GM12865 (cell line): ENCODE measurements around the gene TMC5.
A peak's percentile ranks its signal among the peaks of the same experiment; 100 is the strongest.

ENCODE experiments used
- DNase-seq: peaks from one replicate; pipeline ENCODE4 v3.0.0; 2010; ENCODE audit warnings: low read depth
- H3K4me3 ChIP-seq: 2 replicates; pipeline ENCODE4 v1.5.1; 2011; ENCODE audit warnings: mild to moderate bottlenecking, low read depth, low read length, control low read depth
- CTCF ChIP-seq: IDR thresholded peaks from 2 replicates; pipeline ENCODE4 v1.5.1; 2011; ENCODE audit warnings: low read length, control low read depth, low read depth, inconsistent platforms; ENCODE audit not compliant: insufficient read depth; ENCODE audit errors: missing control alignments

The TMC5 gene

GRCh38 chr16:19522760-19523159 is 105.1 kb downstream of the TMC5 start:
- DNase-seq: peak; percentile 2
- no peak overlapping the region for H3K4me3 ChIP-seq
- no peak for TF ChIP-seq CTCF

GRCh38 chr16:19523184-19523558 is 105.5 kb downstream of the TMC5 start:
- peak; percentile 2 for DNase-seq
- no peak overlapping the region for H3K4me3 ChIP-seq
- TF ChIP-seq CTCF: no peak

- TF ChIP-seq CTCF: no peak
- DNase-seq: peak; percentile 97
- peak within 1 kb of the TSS; percentile 84 for H3K4me3 ChIP-seq
Measured at GRCh38 chr16:19523559-19524355, 106.1 kb downstream of the TMC5 start, which contains the start of gene CCP110. Gene CCP110, plus strand, starts transcription at chr16:19523942. Its CDS starts 3,940 bp downstream, at chr16:19527882.

GRCh38 chr16:19524356-19524615 is 106.6 kb downstream of the TMC5 start:
- no peak for TF ChIP-seq CTCF
- DNase-seq: no peak
- peak overlapping the region; percentile 84 for H3K4me3 ChIP-seq

GRCh38 chr16:19524616-19525384 is 107.1 kb downstream of the TMC5 start:
- TF ChIP-seq CTCF: no peak
- DNase-seq: peak; percentile 46
- peak overlapping the region; percentile 84 for H3K4me3 ChIP-seq

GRCh38 chr16:19525385-19525723 is 107.7 kb downstream of the TMC5 start:
- DNase-seq: no peak
- TF ChIP-seq CTCF: no peak
- H3K4me3 ChIP-seq: peak overlapping the region; percentile 84
